Measurements from ENCODE around the gene P2RX1.

P2RX1 gene

GRCh38 chr17:3925684-3926485 lies 9.6 kb upstream of the P2RX1 start:
- DNase-seq (ENCODE audit: low read depth in 2 of 3, low spot score in 2 of 3): no peak

GRCh38 chr17:3924512-3925350 lies 8.5 kb upstream of the P2RX1 start:
- DNase-seq (ENCODE audit: low read depth in 2 of 3, low spot score in 2 of 3): no peak

GRCh38 chr17:3923466-3924190 lies 7.4 kb upstream of the P2RX1 start:
- no peak for DNase-seq (ENCODE audit: low read depth in 2 of 3, low spot score in 2 of 3)

GRCh38 chr17:3922765-3923164 lies 6.5 kb upstream of the P2RX1 start:
- no peak for DNase-seq (ENCODE audit: low read depth in 2 of 3, low spot score in 2 of 3)

- DNase-seq (ENCODE audit: low read depth in 2 of 3, low spot score in 2 of 3): no peak
Measured at GRCh38 chr17:3921502-3922319, 5.4 kb upstream of the P2RX1 start.

GRCh38 chr17:3921006-3921405 lies 4.7 kb upstream of the P2RX1 start:
- no peak for DNase-seq (ENCODE audit: low read depth in 2 of 3, low spot score in 2 of 3)

GRCh38 chr17:3919123-3919624 lies 2.9 kb upstream of the P2RX1 start:
- DNase-seq (ENCODE audit: low read depth in 2 of 3, low spot score in 2 of 3): no peak

GRCh38 chr17:3918372-3919122 lies 2.3 kb upstream of the P2RX1 start:
- no peak for DNase-seq (ENCODE audit: low read depth in 2 of 3, low spot score in 2 of 3)

- no peak for DNase-seq (ENCODE audit: low read depth in 2 of 3, low spot score in 2 of 3)
Measured at GRCh38 chr17:3917391-3917931, 1.2 kb upstream of the P2RX1 start.

GRCh38 chr17:3916825-3917224 lies 560 bp upstream of the P2RX1 start:
- DNase-seq (ENCODE audit: low read depth in 2 of 3, low spot score in 2 of 3): no peak

GRCh38 chr17:3915581-3915994 lies 677 bp downstream of the P2RX1 start:
- DNase-seq (ENCODE audit: low read depth in 2 of 3, low spot score in 2 of 3): no peak

GRCh38 chr17:3914312-3914670 lies 2.0 kb downstream of the P2RX1 start:
- DNase-seq (ENCODE audit: low read depth in 2 of 3, low spot score in 2 of 3): no peak

- DNase-seq (ENCODE audit: low read depth in 2 of 3, low spot score in 2 of 3): peak; percentile 61 to 80 (median 80)
Measured at GRCh38 chr17:3913531-3914311, 2.5 kb downstream of the P2RX1 start.

- no peak for DNase-seq (ENCODE audit: low read depth in 2 of 3, low spot score in 2 of 3)
Measured at GRCh38 chr17:3912827-3913226, 3.4 kb downstream of the P2RX1 start.

GRCh38 chr17:3911271-3912053 lies 4.8 kb downstream of the P2RX1 start:
- peak in 1 of 3 experiments; percentile 36 for DNase-seq (ENCODE audit: low read depth in 2 of 3, low spot score in 2 of 3)

GRCh38 chr17:3910420-3911270 lies 5.6 kb downstream of the P2RX1 start:
- DNase-seq (ENCODE audit: low read depth in 2 of 3, low spot score in 2 of 3): no peak

- no peak for DNase-seq (ENCODE audit: low read depth in 2 of 3, low spot score in 2 of 3)
Measured at GRCh38 chr17:3909257-3909656, 7.0 kb downstream of the P2RX1 start.
